GM21528 (cell line): ENCODE results near the gene ANKS1B.

Experiments used
- ATAC-seq: cut with Tn5 transposase; IDR thresholded peaks from one replicate; pipeline ENCODE4 v1.9.1; 2021; ENCODE audit warnings: mild to moderate bottlenecking, moderate library complexity; ENCODE audit not compliant: unreplicated experiment, low FRiP score

ANKS1B gene

DNA sequence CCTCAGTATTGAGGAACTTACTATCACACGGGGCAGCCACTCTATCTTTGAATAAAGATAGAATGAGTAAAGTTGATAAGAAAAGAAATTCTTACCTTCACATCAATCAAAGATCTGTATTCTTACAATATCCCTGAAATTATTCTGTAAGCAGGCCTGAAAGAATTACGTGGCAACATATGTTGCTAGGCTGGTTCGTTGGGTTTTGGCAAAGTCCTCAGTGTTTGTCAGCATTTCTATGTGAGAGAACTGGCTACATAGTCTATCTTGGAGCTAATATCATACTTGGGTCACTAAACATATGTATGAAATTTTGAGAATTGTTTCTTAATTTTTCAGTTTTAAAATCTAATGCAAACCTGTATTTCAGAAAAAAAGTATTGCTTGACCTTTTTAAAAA lies 749.4 kb downstream of the ANKS1B start:
- ATAC-seq, result no peak

- no peak for ATAC-seq
Measured at GRCh38 chr12:99234702-99235101, 750.0 kb downstream of the ANKS1B start.

DNA sequence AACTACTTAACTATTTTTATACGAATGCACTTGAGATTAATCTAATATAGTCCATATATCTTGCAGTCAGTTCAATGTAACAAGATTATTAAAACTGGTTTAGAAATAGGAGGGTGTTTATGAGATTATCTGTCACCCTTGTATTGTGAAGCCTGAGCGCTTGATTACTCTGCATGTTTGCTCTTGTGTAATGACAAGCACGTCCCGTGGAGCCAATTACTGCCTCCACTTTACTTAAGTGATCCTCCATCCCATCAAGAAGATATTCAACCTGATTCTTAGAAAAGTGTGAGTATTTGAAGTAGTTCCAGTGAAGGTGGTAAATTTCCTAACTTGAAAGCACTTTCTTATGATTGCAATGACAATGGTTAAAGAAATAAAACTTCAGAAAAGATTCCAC lies 752.4 kb downstream of the ANKS1B start:
- ATAC-seq, result no peak

DNA sequence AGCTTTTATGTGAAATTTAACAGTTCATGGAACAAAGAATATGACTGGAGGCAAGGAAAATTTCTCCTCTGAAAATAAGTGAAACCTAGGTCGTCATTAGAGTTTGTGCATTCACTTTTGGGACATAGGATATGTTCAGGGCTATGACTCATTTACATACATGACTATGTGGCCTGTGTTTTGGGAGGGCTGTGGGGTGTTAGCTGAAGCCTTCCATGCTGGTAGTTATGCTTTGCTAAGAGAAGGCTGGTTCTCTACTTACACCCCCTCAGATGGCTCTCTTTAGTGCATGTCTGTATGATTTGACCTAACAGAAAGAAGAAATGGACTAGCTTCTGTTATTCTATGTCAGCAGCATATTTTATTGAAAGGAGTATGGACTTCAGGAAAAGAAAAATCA lies 753.7 kb downstream of the ANKS1B start:
- ATAC-seq, result no peak

DNA sequence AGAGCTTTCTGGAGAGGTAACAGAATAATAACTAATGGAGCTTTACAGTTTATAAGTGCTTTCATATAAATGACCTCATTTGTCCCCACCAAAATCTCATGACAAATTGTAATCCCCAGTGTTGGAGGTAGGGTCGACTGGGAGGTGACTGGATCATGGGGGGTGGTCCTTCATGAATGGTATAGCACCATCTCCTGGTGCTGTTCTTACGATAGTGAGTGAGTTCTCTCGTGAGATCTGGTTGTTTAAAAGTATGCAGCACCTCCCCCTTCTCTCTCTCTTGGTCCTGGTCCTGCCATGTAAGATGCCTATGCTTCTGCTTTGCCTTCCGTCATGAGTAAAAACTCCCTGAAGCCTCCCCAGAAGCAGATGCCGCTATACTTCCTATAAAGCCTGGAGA lies 760.5 kb downstream of the ANKS1B start:
- ATAC-seq, result no peak

DNA sequence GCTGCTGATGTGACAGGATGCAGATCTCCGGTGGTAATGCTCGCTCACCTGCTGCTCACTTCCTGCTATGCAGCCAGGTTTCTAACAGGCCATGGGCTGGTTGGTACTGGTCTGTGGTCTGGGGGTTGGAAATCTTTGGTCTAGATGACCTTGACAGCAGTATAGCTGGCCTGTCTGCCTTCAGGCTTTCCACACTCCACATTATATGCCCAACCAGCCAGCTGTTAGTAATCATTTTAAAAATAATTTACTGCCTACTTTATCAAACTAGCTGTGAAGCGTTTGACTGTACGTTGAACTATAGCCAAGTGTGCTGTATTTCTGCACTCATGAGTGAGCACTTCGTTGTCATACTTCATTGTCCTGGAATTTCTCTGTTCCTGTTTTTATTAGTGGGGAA lies 761.2 kb downstream of the ANKS1B start:
- no peak for ATAC-seq

DNA sequence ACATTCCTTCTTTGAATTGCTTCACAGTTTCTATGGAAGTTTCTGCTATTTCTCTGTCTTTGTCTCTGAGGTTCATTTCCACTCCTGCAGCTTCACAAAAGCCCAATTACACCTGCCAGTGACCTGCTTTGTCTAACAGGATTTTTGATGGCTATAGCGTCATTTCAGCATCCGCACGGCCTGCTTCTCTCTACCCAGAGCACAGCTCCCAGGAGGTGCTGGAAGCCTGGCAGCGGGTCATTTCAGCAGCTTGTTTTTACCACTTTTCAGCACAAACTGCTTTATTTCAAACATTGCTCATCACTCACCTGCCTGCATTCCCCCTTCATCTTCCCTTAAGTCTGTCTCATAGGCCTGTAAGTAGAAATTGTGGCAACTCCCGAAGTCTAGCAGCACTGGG lies 771.7 kb downstream of the ANKS1B start:
- ATAC-seq, result no peak

DNA sequence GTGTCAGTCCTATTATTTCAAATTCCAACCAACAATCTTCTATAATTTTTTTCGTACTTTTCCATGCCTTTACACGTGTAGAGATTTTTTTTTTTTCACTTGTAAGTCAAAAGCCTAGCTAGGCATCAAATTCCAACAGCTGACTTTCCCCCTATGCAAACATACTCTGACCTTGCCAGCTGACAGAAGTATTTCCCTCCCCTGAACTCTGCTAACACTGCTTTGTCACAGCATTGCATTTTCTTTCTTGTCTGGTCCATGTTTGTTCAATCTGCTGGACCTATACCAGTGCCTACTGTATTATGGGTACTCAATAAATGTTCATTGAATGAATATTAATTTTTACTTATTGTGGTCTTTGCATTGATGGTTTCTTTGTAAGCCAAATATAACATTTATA lies 772.5 kb downstream of the ANKS1B start:
- ATAC-seq, result no peak

GRCh38 chr12:99205111-99205510 lies 779.6 kb downstream of the ANKS1B start:
- ATAC-seq, result no peak

- no peak for ATAC-seq
Measured at GRCh38 chr12:99201906-99202645, 782.7 kb downstream of the ANKS1B start.

- ATAC-seq, result no peak
Measured at GRCh38 chr12:99200711-99201384, 783.9 kb downstream of the ANKS1B start.

- ATAC-seq, result no peak
Measured at GRCh38 chr12:99195474-99195873, 789.3 kb downstream of the ANKS1B start.

DNA sequence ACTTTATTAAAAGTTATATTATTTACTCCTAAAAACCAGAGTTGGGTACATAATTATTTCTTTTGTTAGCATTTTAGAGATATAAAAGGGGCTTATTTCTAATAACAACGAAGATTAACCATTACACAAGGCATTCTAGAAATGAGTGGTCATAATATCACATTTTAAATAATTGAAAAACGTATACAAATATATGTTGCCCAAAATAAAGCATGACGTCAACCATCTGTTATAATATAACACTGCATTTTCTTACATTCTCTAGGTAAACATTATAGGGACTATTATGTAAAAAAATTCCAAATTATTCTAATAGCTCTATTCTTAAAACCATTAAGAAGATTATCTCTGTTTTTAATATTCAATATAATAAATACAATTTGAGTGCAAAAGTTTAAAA lies 792.2 kb downstream of the ANKS1B start:
- no peak for ATAC-seq

GRCh38 chr12:99176871-99177270 lies 807.9 kb downstream of the ANKS1B start:
- ATAC-seq, result no peak

- ATAC-seq, result no peak
Measured at GRCh38 chr12:99170461-99170860, 814.3 kb downstream of the ANKS1B start.

GRCh38 chr12:99170037-99170436 lies 814.7 kb downstream of the ANKS1B start:
- no peak for ATAC-seq

GRCh38 chr12:99157946-99158345 lies 826.8 kb downstream of the ANKS1B start:
- no peak for ATAC-seq

- no peak for ATAC-seq
Measured at GRCh38 chr12:99154983-99155336, 829.8 kb downstream of the ANKS1B start.

DNA sequence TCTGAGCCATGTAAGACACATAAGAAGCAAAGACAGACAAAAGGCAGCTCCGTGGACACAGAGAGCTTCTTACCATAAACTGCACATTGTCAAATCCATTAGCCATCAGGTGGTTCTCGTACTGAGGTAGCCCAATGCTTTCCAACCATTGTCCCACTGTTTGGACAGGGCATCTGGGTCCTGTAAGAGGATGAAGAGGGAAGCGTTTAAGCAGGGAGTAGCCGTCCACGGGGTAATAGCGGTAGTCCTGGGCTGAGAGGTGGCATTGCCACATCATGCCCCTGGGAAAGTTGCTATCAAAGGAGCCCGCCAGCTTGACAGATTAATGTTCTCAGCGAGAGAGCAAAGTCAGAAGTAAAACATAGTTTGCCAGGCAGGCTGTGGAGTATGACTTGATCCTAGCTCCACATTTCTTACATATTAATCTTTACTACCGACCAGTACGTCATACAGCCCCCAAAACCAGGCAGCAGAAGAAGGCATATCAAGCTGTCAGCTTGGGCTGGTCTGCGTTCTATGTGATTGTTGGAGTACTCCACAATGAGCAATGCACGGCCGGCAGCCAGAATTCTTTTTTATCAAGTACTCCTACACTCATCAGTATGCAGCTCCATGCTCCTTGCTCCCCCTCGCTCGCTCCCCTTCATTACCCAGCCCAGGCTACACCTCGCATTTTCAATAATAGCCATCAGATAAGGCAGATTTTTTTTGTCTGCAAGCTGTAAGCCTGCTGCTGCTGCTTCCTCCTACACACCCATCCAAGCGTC lies 830.3 kb downstream of the ANKS1B start:
- no peak for ATAC-seq

DNA sequence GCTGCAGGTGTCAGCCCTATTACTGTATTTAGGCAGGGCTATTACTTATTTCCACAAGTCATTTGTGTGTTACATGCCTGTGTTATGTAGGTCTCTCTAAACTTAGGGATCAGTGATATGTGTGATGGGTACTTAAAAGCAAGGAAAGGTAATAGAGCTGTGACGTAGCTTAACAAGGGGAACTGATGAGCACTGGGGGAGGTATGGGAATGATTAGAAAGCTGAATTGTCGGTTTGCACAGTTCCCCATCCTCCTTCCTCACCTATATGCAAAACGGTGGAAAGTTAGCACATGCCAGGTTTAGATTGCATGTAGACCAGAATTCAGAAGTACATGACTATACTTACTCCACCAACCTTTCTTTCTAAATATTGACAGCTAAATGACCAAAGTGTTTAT lies 831.4 kb downstream of the ANKS1B start:
- ATAC-seq, result no peak

- no peak for ATAC-seq
Measured at GRCh38 chr12:99152337-99152736, 832.4 kb downstream of the ANKS1B start.

DNA sequence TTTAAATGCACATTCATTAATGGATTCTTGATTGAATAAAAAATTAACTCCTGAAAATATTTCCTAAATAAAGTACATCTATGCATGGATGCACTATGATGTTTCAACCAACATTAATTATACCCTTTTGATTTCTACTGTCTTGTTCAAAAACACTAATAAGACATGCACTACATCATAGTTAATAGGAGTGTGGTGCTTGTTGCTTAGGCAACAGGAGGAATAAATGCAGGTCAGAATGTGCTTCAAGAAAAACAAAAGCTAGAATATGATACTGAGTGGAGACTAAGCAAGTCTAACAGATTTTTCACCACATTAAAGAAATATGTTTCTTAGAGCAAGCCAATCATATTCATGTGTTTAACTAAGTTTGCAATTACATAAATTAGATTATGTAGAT lies 833.0 kb downstream of the ANKS1B start:
- ATAC-seq, result no peak
